ENCODE data around the gene ADAMTS19.

- no peak for TF ChIP-seq NFIC (IDR thresholded peaks at IDR 0.05)
- TF ChIP-seq EGR1 (IDR thresholded peaks at IDR 0.05) = no peak
- no peak for TF ChIP-seq CREB1 (IDR thresholded peaks at IDR 0.05; ENCODE audit: low read depth)
Observed at GRCh38 chr5:129696636-129697035, 236.5 kb downstream of the ADAMTS19 start.
